Activated CD4-positive, alpha-beta T cell treated with anti-CD3 and anti-CD28 coated beads, Interleukin-2, amount 50 U/mL, for 24 hours (primary cell): ENCODE measurements around the gene GAL3ST3.
"Not testable (repeated sequence)": the region's sequence is repeated elsewhere in the genome, so short reads cannot be mapped to it uniquely, and the experiment has no call there.

ENCODE experiments used
- DNase-seq, 2 donors: peaks; one replicate each; pipeline ENCODE4 v3.0.0-alpha.2; 2020; ENCODE audit warnings: low read depth in 1 of 2, low spot score in 1 of 2

GAL3ST3 gene

GRCh38 chr11:66048547-66049323 lies at the start of gene GAL3ST3:
GAL3ST3 (minus strand) TSS chr11:66049161; CDS start chr11:66045415, 3,746 bp downstream.
- no peak for DNase-seq

GRCh38 chr11:66092125-66092524 lies 43.2 kb upstream of the GAL3ST3 start:
- not testable (repeated sequence) for DNase-seq

DNA sequence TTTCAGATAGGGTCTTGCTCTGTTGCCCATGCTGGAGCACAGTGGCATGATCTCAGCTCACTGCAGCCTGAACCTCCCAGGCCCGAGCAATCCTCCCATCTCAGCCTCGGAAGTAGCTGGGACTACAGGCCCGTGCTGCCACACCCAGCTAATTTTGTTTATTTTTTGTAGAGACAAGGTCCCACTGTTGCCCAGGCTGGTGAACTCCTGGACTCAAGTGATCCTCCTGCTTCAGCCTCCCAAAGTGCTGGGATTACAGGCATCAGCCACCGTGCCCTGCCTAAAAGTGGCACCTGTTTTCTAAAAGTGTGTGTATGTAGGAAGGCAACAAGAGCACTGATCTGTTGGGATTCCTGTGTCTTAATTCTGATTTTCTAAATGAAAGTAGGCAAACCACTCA lies 41.3 kb upstream of the GAL3ST3 start:
- DNase-seq, result no peak

- no peak for DNase-seq
Measured at GRCh38 chr11:66089067-66089466, 40.1 kb upstream of the GAL3ST3 start.

DNA sequence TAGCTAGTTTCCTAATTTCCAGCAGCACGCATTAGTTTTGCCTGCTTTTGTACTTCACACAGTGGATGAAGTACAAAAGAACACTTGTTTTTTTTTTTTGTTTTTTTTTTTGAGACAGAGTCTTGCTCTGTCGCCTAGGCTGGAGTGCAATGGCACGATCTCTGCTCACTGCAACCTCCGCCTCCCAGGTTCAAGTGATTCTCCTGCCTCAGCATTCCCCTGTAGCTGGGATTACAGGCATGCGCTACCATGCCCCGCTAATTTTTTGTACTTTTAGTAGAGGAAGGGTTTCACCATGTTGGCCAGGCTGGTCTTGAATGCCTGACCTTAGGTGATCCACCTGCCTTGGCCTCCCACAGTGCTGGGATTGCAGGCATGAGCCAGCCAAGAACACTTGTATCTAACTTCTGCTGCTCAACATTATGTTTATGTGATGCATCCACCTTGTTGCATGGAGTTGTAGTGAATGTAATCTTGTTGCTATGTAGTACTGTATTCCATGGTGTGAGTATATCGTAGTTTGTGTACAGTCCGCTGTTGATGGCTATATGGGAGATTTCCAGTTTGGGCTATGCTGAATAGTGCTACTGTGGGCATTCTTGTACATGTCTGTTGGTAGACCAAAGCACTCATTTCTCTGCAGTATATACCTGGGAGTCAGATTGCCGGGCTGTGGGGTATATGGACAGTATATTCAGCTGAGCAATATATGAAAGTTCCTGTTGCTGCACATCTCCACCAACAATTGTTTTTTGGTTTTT lies 38.4 kb upstream of the GAL3ST3 start:
- DNase-seq, result no peak

- no peak for DNase-seq
Measured at GRCh38 chr11:66084821-66085475, 36.0 kb upstream of the GAL3ST3 start.

DNA sequence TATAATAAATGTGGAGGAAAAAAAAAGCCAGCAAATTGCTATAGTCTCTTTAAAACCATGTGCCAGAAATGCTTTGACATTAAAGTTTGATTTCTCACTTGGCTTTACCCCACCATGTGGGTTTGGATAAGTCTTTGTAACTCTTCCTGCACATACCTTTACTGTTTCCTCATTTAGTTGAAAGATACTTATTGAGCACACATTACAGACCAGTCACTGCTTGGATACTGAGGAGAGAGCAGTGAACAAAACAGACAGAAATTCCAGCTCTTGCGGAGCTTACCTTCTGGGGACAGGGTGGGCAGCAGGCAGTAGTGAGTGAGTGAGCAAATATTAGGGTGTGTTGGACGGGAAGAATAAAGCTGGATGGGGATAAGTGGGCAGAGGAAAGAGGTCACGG lies 34.8 kb upstream of the GAL3ST3 start:
- DNase-seq, result no peak

- DNase-seq, result no peak
Measured at GRCh38 chr11:66082946-66083698, 34.2 kb upstream of the GAL3ST3 start.

DNA sequence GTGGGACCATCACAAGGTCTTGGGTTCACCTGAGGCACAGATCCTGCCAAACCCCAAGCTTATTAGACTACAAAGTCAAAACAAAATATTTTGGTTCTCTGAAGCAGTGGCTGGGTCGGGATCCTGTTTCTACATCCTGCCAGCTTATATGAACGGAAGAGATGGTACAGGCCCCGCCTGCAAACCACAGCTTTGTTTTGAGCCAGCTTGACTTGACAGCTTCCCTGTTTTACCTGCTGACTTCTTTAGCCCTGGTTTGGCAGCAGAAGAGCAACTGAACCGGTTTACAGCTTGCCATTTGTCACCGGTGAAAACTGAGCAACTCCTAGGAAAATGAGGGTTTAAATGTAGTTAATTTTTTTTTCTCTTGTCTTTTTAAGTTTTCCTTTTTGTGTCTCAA lies 32.5 kb upstream of the GAL3ST3 start:
- DNase-seq, result peak in 1 of 2 donors; percentile 51

DNA sequence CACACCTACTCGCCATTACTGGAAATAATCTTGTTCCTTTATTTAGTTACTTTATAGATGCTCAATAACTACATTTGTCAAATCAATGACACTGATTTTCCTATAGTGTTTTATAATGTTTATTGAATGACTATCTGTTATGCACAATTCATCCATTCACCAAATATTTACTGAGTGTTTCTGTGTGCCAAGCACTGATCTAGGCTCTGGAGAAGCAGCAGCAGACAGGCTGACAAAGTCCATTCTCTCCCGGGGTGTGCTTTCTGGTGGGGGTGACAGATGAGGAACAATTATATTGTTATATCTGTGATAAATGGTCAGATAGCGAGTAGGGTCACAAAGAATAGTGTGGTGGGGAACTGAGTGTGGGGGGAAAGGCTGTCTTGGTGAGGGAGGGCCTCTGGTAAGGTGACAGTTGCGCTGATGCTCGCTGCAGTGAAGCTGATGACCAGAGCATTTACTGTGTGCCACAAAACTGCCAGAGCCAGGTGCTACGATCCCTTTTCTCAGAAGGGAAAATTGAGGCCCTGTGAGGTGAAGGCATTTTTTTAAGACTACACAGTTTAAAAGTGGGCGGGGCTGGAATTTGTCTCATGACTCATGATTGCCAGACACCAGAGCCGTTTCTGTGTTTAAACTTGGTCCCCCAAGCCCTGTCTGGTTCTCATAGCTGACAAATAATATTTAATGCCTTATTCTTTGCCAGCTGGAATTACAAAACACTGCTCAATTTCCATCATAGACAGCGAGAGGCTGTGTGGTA lies 31.3 kb upstream of the GAL3ST3 start:
- DNase-seq, result peak in 1 of 2 donors; percentile 65

DNA sequence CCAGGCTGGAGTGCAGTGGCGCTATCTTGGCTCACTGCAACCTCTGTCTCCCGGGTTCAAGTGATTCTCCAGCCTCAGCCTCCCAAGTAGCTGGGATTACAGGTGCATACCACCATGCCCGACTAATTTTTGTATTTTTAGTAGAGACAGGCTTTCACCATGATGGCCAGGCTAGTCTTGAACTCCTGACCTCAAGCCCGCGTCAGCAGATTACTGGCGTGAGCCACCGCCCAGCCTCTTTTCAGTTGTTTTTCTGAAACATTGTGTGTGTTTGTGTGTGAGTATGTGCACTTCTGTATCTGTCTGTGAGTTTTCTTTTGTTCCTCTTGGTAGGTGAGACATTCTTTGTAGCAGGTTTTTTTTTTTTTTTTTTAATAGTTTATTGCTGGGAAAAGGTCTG lies 30.0 kb upstream of the GAL3ST3 start:
- DNase-seq, result not testable (repeated sequence)

DNA sequence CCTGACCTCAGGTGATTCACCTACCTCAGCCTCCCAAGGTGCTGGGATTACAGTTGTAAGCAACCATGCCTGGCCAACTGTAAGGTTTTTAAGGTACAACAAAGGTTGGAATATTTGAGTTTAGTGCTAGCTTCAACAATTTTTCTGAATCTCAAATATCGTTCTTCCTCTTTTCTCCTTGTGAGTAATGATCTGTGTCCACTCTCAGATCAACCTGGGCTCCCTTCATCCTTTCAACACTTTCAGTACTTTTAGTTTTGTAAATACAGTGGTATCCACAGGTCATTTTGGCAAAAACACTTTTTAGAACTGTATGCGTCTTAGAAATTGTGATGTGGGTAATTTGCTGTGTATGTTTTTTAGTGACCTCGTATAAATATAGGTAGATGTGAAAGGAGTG lies 29.0 kb upstream of the GAL3ST3 start:
- no peak for DNase-seq

- no peak for DNase-seq
Measured at GRCh38 chr11:66076561-66076960, 27.6 kb upstream of the GAL3ST3 start.

- no peak for DNase-seq
Measured at GRCh38 chr11:66075273-66075672, 26.3 kb upstream of the GAL3ST3 start.

GRCh38 chr11:66073669-66074068 lies 24.7 kb upstream of the GAL3ST3 start:
- no peak for DNase-seq

DNA sequence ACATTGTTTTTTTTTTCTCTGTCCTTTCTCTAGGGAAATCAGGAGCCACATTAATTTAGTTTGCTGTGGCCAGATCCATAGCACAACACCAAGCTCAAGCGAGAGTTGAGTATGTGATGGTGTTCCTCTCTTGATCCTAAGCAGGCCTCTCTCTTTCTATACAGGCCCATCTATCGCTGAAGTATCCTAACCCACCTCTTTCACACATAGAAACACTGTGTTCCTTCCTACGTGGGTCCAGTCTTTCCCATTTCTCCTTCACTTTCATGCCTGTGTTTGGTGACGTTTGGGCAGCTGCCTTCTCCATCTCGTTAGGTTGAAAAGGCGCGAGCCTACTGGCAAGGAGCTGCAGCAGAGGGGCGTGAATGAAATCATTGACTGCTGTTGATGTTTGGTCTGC lies 23.6 kb upstream of the GAL3ST3 start:
- DNase-seq, result no peak

GRCh38 chr11:66072081-66072480 lies 23.1 kb upstream of the GAL3ST3 start:
- DNase-seq, result no peak

GRCh38 chr11:66071381-66071801 lies 22.4 kb upstream of the GAL3ST3 start:
- DNase-seq, result no peak

DNA sequence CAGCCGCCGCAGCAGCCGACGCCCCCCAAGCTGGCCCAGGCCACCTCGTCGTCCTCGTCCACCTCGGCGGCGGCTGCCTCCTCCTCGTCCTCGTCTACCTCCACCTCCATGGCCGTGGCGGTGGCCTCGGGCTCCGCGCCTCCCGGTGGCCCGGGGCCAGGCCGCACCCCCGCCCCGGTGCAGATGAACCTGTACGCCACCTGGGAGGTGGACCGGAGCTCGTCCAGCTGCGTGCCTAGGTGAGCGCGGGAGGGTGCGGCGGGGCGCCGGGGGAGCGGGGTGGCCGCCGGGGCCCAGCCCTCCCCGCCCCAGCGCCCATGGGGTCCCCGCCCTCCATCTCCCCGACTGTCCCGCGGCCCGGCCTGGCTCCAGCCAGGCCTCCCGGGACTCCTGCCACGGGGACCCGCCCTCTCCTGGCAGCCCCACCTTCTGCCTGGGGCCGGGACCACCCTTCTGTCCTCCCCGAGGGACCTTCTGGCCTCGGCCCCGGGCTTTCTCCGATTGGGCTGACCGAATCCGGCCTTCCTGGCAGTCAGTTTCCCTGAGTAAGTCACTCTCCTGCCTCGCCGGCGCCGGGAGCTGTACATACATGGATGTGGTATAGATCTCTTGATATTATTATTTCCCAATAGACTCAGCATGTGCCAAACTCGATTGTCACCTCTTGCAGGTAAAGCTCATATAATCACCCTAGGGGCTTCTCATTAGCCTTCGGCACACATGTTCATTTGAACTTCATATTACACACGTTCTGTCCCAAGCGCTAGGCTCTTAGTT lies 21.8 kb upstream of the GAL3ST3 start:
- no peak for DNase-seq
